Right atrium auricular region (tissue), 2 donors: ENCODE measurements around the gene AKAP11. TPM values are rescaled to one million over a fixed set of nuclear protein-coding genes. Genes with fewer than 3 reads are reported as not detected.

Experiments
- DNase-seq: peaks from one replicate; pipeline ENCODE4 v3.0.0-alpha.2; 2019; ENCODE audit warnings: low spot score
- H3K27ac ChIP-seq, 2 donors: fragments of 200-600 bp; sonication (generic); 1 replicate in 1 of 2; 2 replicates in 1 of 2; pipeline ENCODE4 v1.5.1; 2016 to 2019
- H3K27me3 ChIP-seq, 2 donors: fragments of 200-600 bp; sonication (generic); one replicate each; pipeline versions ENCODE4 v1.5.1 to v1.6.0; 2017 to 2019
- H3K36me3 ChIP-seq: fragments of 200-600 bp; sonication (generic); one replicate; pipeline ENCODE4 v1.5.1; 2016
- H3K4me1 ChIP-seq, 2 donors: fragments of 200-600 bp; sonication (generic); one replicate each; pipeline versions ENCODE4 v1.5.1 to v1.6.0; 2017 to 2019
- H3K4me3 ChIP-seq, 2 donors: fragments of 200-600 bp; sonication (generic); 1 replicate in 1 of 2; 2 replicates in 1 of 2; pipeline ENCODE4 v1.5.1; 2017 to 2019; ENCODE audit warnings: mild to moderate bottlenecking in 1 of 2, moderate library complexity in 1 of 2
- H3K9me3 ChIP-seq, 2 donors: fragments of 200-600 bp; sonication (generic); one replicate each; pipeline ENCODE4 v1.5.1; 2019
- CTCF ChIP-seq, 2 donors: fragments of 200-600 bp; sonication (generic); IDR thresholded peaks; one replicate each; pipeline ENCODE4 v1.5.1; 2019; ENCODE audit warnings: antibody characterized with exemption in 2 of 2
- total RNA-seq, 2 donors: library from RNA; depleted of rRNA; stranded (reverse); fragments of >200 nt; gene quantifications; one replicate each; pipeline ENCODE4 v1.1.0, GENCODE V29; 2016

AKAP11 gene
- total RNA-seq, 2 donors from 2014 or later = 24.2 to 30.4 TPM

DNA sequence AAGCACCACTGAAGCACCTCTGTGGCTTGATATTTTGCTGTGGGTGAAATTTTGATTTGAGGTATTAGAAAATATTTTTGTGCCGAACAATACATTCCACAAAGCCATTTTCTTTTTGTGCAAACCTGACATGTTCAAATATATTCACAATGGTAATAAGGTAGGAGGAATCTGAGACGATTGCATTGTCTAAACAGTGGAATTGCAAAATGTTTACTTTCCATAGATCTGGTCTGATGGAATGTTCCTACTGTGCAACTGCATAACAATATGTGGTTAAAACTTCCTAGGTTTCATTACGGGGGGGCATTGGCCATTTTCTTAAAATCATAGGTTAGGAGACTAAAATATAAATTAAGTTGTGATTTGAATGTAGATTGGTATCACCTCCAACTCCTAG lies 42.7 kb upstream of the AKAP11 start:
- DNase-seq = no peak
- H3K9me3 ChIP-seq = no peaks in the 10 kb centered on the region
- no peak overlapping the region for H3K27ac ChIP-seq
- no peak overlapping the region for H3K4me3 ChIP-seq
- no peaks in the 10 kb centered on the region for H3K36me3 ChIP-seq
- TF ChIP-seq CTCF (IDR thresholded peaks at IDR 0.05) = no peak
- no peaks in the 10 kb centered on the region for H3K27me3 ChIP-seq
- no peaks in the 10 kb centered on the region for H3K4me1 ChIP-seq

DNA sequence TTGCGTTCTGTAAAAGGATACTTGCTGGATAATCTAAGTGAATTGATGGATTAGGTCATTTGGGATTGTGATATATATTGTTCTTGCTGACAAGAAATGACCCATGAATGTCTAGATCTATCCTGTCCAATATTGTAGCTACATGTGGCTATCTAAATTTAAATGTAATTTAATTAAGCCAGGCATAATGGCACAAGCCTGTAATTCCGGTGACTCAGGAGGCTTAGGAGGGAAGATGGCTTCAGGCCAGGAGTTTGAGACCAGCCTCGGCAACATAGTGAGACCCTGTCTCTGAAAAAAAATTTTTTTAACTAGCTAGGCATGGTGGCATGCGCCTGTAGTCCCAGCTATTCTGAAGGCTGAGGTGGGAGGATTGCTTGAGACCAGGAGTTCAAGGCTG lies 39.3 kb upstream of the AKAP11 start:
- no peak for TF ChIP-seq CTCF (IDR thresholded peaks at IDR 0.05)
- Histone ChIP-seq H3K9me3 (no peaks in the 10 kb centered on the region), H3K27ac (no peak overlapping the region), H3K4me3 (no peak overlapping the region), H3K36me3 (no peaks in the 10 kb centered on the region), H3K27me3 (no peaks in the 10 kb centered on the region), H3K4me1 (no peaks in the 10 kb centered on the region)
- no peak for DNase-seq

GRCh38 chr13:42233726-42234125 lies 38.2 kb upstream of the AKAP11 start:
- Histone ChIP-seq H3K9me3 (no peaks in the 10 kb centered on the region), H3K27me3 (no peaks in the 10 kb centered on the region), H3K4me3 (no peak overlapping the region), H3K36me3 (no peaks in the 10 kb centered on the region), H3K4me1 (no peaks in the 10 kb centered on the region), H3K27ac (no peak overlapping the region)
- DNase-seq = no peak
- no peak for TF ChIP-seq CTCF (IDR thresholded peaks at IDR 0.05)

GRCh38 chr13:42239161-42239560 lies 32.8 kb upstream of the AKAP11 start:
- Histone ChIP-seq H3K4me1 (no peaks in the 10 kb centered on the region), H3K27me3 (no peaks in the 10 kb centered on the region), H3K36me3 (no peaks in the 10 kb centered on the region), H3K9me3 (no peaks in the 10 kb centered on the region), H3K27ac (no peak overlapping the region), H3K4me3 (no peak overlapping the region)
- DNase-seq = no peak
- no peak for TF ChIP-seq CTCF (IDR thresholded peaks at IDR 0.05)

- Histone ChIP-seq H3K4me3 (no peak overlapping the region), H3K9me3 (no peaks in the 10 kb centered on the region), H3K27me3 (no peaks in the 10 kb centered on the region), H3K27ac (no peak overlapping the region), H3K4me1 (no peaks in the 10 kb centered on the region), H3K36me3 (no peaks in the 10 kb centered on the region)
- no peak for TF ChIP-seq CTCF (IDR thresholded peaks at IDR 0.05)
- DNase-seq = no peak
Observed at GRCh38 chr13:42239644-42240043, 32.3 kb upstream of the AKAP11 start.

DNA sequence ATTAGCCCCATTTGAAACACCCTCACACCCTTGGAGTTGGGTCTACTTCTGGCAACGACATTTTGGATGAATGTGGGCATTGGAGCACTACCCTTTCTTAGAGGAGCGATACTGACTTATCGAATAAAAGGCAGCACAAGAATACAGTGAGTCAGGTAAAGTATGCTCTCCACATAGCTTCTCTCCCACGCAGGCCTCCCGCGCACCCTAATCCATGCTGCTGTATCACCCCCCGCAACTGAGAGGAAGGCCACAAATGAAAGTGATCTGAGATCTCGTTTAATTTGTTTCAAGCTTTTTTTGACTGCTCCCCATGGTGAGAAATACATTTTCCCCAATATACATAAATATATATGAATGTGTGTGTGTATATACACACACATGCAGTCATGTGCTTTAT lies 25.4 kb upstream of the AKAP11 start:
- no peak for DNase-seq
- no peak overlapping the region for H3K27ac ChIP-seq
- no peak for TF ChIP-seq CTCF (IDR thresholded peaks at IDR 0.05)

More for the DNA sequence above, 25.4 kb upstream of the AKAP11 start:
- H3K4me3 ChIP-seq = no peak overlapping the region
- no peaks in the 10 kb centered on the region for H3K4me1 ChIP-seq
- H3K9me3 ChIP-seq = no peaks in the 10 kb centered on the region
- H3K36me3 ChIP-seq = no peaks in the 10 kb centered on the region
- no peaks in the 10 kb centered on the region for H3K27me3 ChIP-seq
